ENCODE measurements around the gene HCRTR1.

HCRTR1 gene

GRCh38 chr1:31625561-31626222 lies 8.2 kb downstream of the HCRTR1 start:
- no peak for DNase-seq (ENCODE audit: extremely low read depth, low read depth)
- TF ChIP-seq, protein P1, sequence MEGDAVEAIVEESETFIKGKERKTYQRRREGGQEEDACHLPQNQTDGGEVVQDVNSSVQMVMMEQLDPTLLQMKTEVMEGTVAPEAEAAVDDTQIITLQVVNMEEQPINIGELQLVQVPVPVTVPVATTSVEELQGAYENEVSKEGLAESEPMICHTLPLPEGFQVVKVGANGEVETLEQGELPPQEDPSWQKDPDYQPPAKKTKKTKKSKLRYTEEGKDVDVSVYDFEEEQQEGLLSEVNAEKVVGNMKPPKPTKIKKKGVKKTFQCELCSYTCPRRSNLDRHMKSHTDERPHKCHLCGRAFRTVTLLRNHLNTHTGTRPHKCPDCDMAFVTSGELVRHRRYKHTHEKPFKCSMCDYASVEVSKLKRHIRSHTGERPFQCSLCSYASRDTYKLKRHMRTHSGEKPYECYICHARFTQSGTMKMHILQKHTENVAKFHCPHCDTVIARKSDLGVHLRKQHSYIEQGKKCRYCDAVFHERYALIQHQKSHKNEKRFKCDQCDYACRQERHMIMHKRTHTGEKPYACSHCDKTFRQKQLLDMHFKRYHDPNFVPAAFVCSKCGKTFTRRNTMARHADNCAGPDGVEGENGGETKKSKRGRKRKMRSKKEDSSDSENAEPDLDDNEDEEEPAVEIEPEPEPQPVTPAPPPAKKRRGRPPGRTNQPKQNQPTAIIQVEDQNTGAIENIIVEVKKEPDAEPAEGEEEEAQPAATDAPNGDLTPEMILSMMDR (IDR thresholded peaks at IDR 0.05; ENCODE audit: low read depth, low read length) = no peak

GRCh38 chr1:31626223-31627207 lies 9.0 kb downstream of the HCRTR1 start:
- peak; percentile 23 for DNase-seq (ENCODE audit: extremely low read depth, low read depth)
- TF ChIP-seq, protein P1 (IDR thresholded peaks at IDR 0.05; ENCODE audit: low read depth, low read length) = no peak

DNA sequence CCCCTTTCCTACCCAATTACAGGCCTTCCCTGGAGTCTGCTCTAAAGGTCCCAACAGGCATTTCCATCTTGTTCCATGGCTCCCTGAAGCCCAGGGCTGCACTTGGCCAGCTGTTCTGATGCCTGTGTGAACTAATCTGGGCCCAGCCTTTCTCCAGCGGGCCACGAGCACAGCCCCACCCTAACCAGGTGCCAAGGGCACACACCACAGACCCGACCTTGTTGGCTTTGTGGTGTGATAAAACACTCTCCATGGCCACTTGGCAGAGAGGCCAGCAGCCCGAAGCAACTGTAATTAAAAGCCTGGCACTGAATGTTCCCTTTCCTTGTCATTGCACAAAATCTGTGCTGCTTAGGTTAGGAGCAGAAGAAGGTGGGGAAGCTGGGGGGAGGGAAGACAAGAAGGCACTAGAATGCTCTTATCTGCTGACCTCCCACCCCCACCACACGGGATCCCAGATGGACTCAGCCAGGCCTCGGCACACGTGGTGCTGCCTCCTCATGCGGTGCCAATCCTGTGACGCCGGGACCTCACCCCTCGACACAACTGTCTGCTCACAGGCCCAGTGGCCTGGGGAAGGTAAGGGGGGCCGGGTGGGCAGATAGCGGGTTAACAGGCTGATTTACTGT lies 9.9 kb downstream of the HCRTR1 start:
- no peak for DNase-seq (ENCODE audit: extremely low read depth, low read depth)
- TF ChIP-seq, protein P1 (IDR thresholded peaks at IDR 0.05; ENCODE audit: low read depth, low read length) = no peak

DNA sequence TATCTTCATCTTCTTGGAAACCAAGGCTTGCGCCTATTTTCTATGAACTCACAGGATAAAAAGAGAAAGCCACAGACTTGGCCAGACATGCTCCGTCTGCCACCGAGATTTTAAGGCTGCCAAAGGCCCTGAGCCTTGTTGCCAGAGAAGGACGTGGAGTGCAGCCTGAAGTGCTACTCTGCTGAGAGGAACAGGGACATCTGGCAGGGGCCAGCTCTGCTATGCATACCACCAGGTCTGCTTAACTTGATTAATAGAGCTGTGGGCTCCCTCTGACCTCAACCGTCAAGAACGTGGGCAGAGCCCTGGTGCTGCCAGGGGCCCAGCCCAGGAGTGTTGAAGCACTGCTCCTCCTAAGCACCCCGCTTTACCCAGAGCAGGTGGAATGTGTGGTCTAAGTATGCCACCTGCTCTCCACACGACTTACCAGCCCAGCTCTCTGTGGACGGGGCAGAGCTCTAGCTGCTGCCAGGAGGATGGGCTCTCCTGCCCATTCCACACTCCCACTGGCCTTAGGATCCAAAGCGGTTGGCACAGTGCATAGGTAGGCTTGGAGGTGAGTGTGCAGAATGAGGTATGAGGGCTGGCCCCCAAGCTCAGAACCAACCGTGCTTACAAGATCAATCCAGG lies 10.6 kb downstream of the HCRTR1 start:
- TF ChIP-seq, protein P1 (IDR thresholded peaks at IDR 0.05; ENCODE audit: low read depth, low read length) = no peak

GRCh38 chr1:31628931-31629556 lies 11.6 kb downstream of the HCRTR1 start:
- DNase-seq (ENCODE audit: extremely low read depth, low read depth) = no peak
- TF ChIP-seq, protein P1 (IDR thresholded peaks at IDR 0.05; ENCODE audit: low read depth, low read length) = no peak

More for the DNA sequence above, 10.6 kb downstream of the HCRTR1 start:
- no peak for DNase-seq (ENCODE audit: extremely low read depth, low read depth)

DNA sequence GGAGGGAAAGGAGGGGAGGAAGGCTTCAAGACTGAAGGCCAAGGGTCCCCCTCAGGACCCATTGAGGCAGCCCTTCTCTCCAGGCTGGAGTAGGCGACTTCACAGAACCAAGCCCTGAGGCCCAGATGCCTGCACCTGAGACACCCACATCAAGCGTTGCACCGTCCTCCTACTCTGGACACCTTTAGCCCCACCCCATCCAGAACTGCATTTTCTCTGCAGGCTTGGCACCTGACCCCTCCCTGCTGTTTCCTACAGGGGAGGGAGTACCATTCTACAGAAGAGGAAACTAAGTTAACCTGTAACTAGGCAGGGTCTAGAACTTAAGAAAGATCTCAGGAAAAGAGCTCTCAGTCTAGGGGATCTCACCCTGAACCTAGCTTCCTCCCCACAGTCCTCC lies 15.2 kb downstream of the HCRTR1 start:
- TF ChIP-seq, protein P1 (IDR thresholded peaks at IDR 0.05; ENCODE audit: low read depth, low read length) = no peak
- no peak for DNase-seq (ENCODE audit: extremely low read depth, low read depth)
